ENCODE results near the gene ADAM33. TPM values are rescaled to one million over a fixed set of nuclear protein-coding genes. Genes with fewer than 3 reads are reported as not detected.

Gene ADAM33
- total and polyA plus RNA-seq, 2 of the 13 experiments (the other 11 are each of a cell fraction or from before 2014, with no cell fraction given): not detected

GRCh38 chr20:3686867-3687321, 5.1 kb upstream of the ADAM33 start:
- H3K4me3 ChIP-seq (replicated peaks in 1 of 3; ENCODE audit: insufficient read depth in 1 of 3, low read depth in 2 of 3, low read length in 3 of 3): no peak overlapping the region

GRCh38 chr20:3686421-3686820, 4.6 kb upstream of the ADAM33 start:
- no peak for FAIRE-seq
- ATAC-seq: no peak
- Histone ChIP-seq H3K79me2 (ENCODE audit: insufficient read depth, low read length) (no peaks in the 10 kb centered on the region), H2AFZ (ENCODE audit: low read length) (no peak overlapping the region), H3K36me3 (replicated peaks in 1 of 2; ENCODE audit: control insufficient read depth in 1 of 2, insufficient read depth in 2 of 2, low read length in 2 of 2) (no peaks in the 10 kb centered on the region), H3K4me3 (replicated peaks in 1 of 3; ENCODE audit: insufficient read depth in 1 of 3, low read depth in 2 of 3, low read length in 3 of 3) (no peak overlapping the region), H3K4me2 (ENCODE audit: low read depth, low read length) (no peak overlapping the region), H4K20me1 (ENCODE audit: insufficient read depth, low read length) (no peaks in the 10 kb centered on the region), H3K9me3 (ENCODE audit: low read length) (no peaks in the 10 kb centered on the region), H3K27me3 (ENCODE audit: control insufficient read depth in 1 of 2, insufficient read depth in 2 of 2, low read length in 2 of 2) (peaks cover 24 to 69% of the 10 kb centered on the region in 2 experiments), H3K27ac (ENCODE audit: extremely low read length, insufficient read depth, low read length) (no peak overlapping the region), H3K4me1 (ENCODE audit: insufficient read depth, low read length) (0 out of 2 replicates have a peak, but pooled peaks cover 7% of the 10 kb centered on the region), H3K9ac (ENCODE audit: insufficient read depth, low read depth, low read length) (no peak overlapping the region)
- intact Hi-C loops (cut with micrococcal nuclease; ENCODE audit: unreplicated experiment) (no loop called here), in situ Hi-C loops (cut with HindIII; ENCODE audit: extremely low pct_ligation_motif_present, low pct_unique_long_range_greater_than_20kb) (no loop called here)
- BruUV-seq (replicated peaks): no TSS peak
- CTCF ChIA-PET (ENCODE audit: low intra/inter-chr PET ratio, low total read pairs): no interaction called here
- DNase-seq (ENCODE audit: low spot score): no peak
- POLR2A ChIA-PET: no interaction called here
- WGBS (ENCODE audit: low lambda C conversion rate): 35% methylated on average over 7 of the region's 7 CpGs
- no peak for TF ChIP-seq ELK4 (CRISPR knock-in tag; IDR thresholded peaks at IDR 0.05; ENCODE audit: borderline replicate concordance)
- TF ChIP-seq ZNF276 (CRISPR knock-in tag; IDR thresholded peaks at IDR 0.05; ENCODE audit: low read depth): no peak
- TF ChIP-seq ZMYM2 (CRISPR knock-in tag; IDR thresholded peaks at IDR 0.05): no peak
- no peak for TF ChIP-seq NFIC (IDR thresholded peaks at IDR 0.05; ENCODE audit: low read length)
- no peak for TF ChIP-seq ZNF44 (CRISPR knock-in tag; IDR thresholded peaks at IDR 0.05)
- no peak for TF ChIP-seq ZSCAN5A (CRISPR knock-in tag; IDR thresholded peaks at IDR 0.05; ENCODE audit: borderline replicate concordance)

More at GRCh38 chr20:3686867-3687321, 5.1 kb upstream of the ADAM33 start:
- Histone ChIP-seq H3K36me3 (replicated peaks in 1 of 2; ENCODE audit: control insufficient read depth in 1 of 2, insufficient read depth in 2 of 2, low read length in 2 of 2) (no peaks in the 10 kb centered on the region), H3K9me3 (ENCODE audit: low read length) (no peaks in the 10 kb centered on the region), H3K27me3 (ENCODE audit: control insufficient read depth in 1 of 2, insufficient read depth in 2 of 2, low read length in 2 of 2) (peaks cover 22 to 67% of the 10 kb centered on the region in 2 experiments), H3K4me2 (ENCODE audit: low read depth, low read length) (no peak overlapping the region), H4K20me1 (ENCODE audit: insufficient read depth, low read length) (no peaks in the 10 kb centered on the region), H3K79me2 (ENCODE audit: insufficient read depth, low read length) (no peaks in the 10 kb centered on the region), H2AFZ (ENCODE audit: low read length) (no peak overlapping the region), H3K9ac (ENCODE audit: insufficient read depth, low read depth, low read length) (no peak overlapping the region), H3K4me1 (ENCODE audit: insufficient read depth, low read length) (0 out of 2 replicates have a peak, but pooled peaks cover 4% of the 10 kb centered on the region), H3K27ac (ENCODE audit: extremely low read length, insufficient read depth, low read length) (no peak overlapping the region)
- 25% methylated on average over 9 of the region's 9 CpGs for WGBS (ENCODE audit: low lambda C conversion rate)
- ChIA-PET CTCF (ENCODE audit: low intra/inter-chr PET ratio, low total read pairs) (no interaction called here), POLR2A (no interaction called here)
- no TSS peak for BruUV-seq (replicated peaks)
- peak; percentile 59; the same call in 1 of the 2 replicates for TF ChIP-seq CEBPB (IDR thresholded peaks at IDR 0.05; ENCODE audit: borderline replicate concordance, low read depth, low read length)
- peak; percentile 26; the same call in 1 of the 2 replicates for TF ChIP-seq CTCF (CRISPR knock-in tag; IDR thresholded peaks at IDR 0.05)
- no peak for TF ChIP-seq ZNF430 (CRISPR knock-in tag; IDR thresholded peaks at IDR 0.05)
- TF ChIP-seq SRF (IDR thresholded peaks at IDR 0.05; ENCODE audit: low read depth, low read length): no peak
- TF ChIP-seq STAG1 (CRISPR knock-in tag; IDR thresholded peaks at IDR 0.05): peak; percentile 21
- ATAC-seq (no peak; the same call in 2 of the 3 replicates), DNase-seq (ENCODE audit: low spot score) (no peak), FAIRE-seq (no peak)
- in situ Hi-C loops (cut with HindIII; ENCODE audit: extremely low pct_ligation_motif_present, low pct_unique_long_range_greater_than_20kb): no loop called here
- intact Hi-C loops (cut with micrococcal nuclease; ENCODE audit: unreplicated experiment): no loop called here
